ENCODE results near the gene SPRN. TPM values are rescaled to one million over a fixed set of nuclear protein-coding genes. Genes with fewer than 3 reads are reported as not detected.

The SPRN gene
- total RNA-seq, 1 experiment from 2014 or later: not detected

DNA sequence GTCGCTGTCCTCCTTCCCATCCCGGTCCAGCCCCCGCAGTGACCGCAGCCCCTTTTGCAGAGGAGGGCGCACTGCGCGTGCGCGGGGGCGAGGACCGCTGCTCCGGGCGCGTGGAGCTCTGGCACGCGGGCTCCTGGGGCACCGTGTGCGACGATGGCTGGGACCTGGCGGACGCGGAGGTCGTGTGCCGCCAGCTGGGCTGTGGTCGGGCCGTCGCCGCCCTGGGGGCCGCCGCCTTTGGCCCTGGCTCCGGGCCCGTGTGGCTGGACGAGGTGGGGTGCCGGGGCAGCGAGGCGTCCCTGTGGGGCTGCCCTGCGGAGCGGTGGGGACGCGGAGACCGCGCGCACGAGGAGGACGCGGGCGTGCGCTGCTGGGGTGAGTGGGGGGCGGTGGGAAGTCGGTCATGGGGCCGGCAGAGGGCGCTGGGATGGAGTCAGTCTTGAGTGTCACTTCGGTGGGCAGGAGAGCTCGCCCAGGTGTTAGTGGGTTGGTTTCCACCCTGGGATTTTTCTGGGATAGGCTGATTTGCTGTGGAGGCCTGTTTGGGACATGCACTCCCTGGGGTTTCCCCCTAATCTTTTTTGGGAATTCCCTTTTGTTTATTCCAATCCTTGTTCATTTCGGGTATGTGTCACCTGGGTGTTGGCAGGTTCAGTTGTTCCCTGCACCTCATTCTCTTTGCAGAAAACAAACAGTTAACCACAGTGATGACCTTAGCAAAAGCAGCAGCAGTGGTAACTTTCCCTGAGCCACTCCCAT is 40.9 kb upstream of the SPRN start:
- CTCF ChIA-PET: no interaction called here

DNA sequence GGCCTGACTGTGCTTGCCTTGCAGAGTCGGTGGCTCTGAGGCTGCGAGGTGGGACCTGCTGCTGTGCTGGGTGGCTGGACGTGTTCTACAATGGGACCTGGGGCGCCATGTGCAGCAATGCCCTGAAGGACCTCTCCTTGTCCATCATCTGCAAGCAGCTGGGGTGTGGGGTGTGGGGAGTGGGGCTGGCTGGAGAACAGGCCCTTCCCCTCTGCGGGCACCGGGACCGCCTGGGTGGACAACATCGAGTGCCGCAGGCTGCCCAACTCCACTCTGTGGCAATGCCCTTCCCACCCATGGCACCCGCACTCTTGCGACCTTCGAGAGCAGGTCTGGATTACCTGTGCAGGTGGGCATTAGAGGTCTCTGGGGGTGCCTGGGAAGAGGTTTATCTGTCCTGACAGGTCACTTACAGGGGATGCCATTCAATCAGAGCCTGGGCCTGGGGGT is 40.2 kb upstream of the SPRN start:
- intact Hi-C loops (cut with micrococcal nuclease; ENCODE audit: unreplicated experiment): no loop called here
- Histone ChIP-seq H3K27me3 (replicated peaks; ENCODE audit: insufficient read depth, low read depth, low read length, poor library complexity) (no peaks in the 10 kb centered on the region), H3K9me3 (ENCODE audit: low read depth, low read length, poor library complexity, severe bottlenecking) (no peaks in the 10 kb centered on the region), H3K36me3 (ENCODE audit: insufficient read depth, low read length, poor library complexity, severe bottlenecking) (no peaks in the 10 kb centered on the region), H3K4me3 (ENCODE audit: low read depth, low read length, poor library complexity, severe bottlenecking) (no peak overlapping the region), H3K27ac (ENCODE audit: low read depth, low read length, poor library complexity, severe bottlenecking) (no peak overlapping the region), H3K4me1 (ENCODE audit: insufficient read depth, low read length, poor library complexity, severe bottlenecking) (no peaks in the 10 kb centered on the region)
- POLR2A ChIA-PET (ENCODE audit: low non-redundant PET): no interaction called here
- TF ChIP-seq, protein P1, sequence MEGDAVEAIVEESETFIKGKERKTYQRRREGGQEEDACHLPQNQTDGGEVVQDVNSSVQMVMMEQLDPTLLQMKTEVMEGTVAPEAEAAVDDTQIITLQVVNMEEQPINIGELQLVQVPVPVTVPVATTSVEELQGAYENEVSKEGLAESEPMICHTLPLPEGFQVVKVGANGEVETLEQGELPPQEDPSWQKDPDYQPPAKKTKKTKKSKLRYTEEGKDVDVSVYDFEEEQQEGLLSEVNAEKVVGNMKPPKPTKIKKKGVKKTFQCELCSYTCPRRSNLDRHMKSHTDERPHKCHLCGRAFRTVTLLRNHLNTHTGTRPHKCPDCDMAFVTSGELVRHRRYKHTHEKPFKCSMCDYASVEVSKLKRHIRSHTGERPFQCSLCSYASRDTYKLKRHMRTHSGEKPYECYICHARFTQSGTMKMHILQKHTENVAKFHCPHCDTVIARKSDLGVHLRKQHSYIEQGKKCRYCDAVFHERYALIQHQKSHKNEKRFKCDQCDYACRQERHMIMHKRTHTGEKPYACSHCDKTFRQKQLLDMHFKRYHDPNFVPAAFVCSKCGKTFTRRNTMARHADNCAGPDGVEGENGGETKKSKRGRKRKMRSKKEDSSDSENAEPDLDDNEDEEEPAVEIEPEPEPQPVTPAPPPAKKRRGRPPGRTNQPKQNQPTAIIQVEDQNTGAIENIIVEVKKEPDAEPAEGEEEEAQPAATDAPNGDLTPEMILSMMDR (conservative IDR thresholded peaks at IDR 0.05; ENCODE audit: low read depth, low read length): no peak
- no peak for TF ChIP-seq EZH2 (IDR thresholded peaks at IDR 0.05; ENCODE audit: borderline replicate concordance, low read depth, low read length, poor library complexity, severe bottlenecking)
- no peak for DNase-seq (ENCODE audit: low spot score)
- BruUV-seq (replicated peaks): no TSS peak
- CTCF ChIA-PET: no interaction called here

More for the DNA sequence above, 40.9 kb upstream of the SPRN start:
- POLR2A ChIA-PET (ENCODE audit: low non-redundant PET): no interaction called here
- no peak for TF ChIP-seq EZH2 (IDR thresholded peaks at IDR 0.05; ENCODE audit: borderline replicate concordance, low read depth, low read length, poor library complexity, severe bottlenecking)
- TF ChIP-seq, protein P1 (conservative IDR thresholded peaks at IDR 0.05; ENCODE audit: low read depth, low read length): no peak
- DNase-seq (ENCODE audit: low spot score): no peak
- no peak overlapping the region for H3K27ac ChIP-seq (ENCODE audit: low read depth, low read length, poor library complexity, severe bottlenecking)
- no TSS peak for BruUV-seq (replicated peaks)
- H3K4me1 ChIP-seq (ENCODE audit: insufficient read depth, low read length, poor library complexity, severe bottlenecking): no peaks in the 10 kb centered on the region
- H3K27me3 ChIP-seq (replicated peaks; ENCODE audit: insufficient read depth, low read depth, low read length, poor library complexity): no peaks in the 10 kb centered on the region
- H3K36me3 ChIP-seq (ENCODE audit: insufficient read depth, low read length, poor library complexity, severe bottlenecking): no peaks in the 10 kb centered on the region
- intact Hi-C loops (cut with micrococcal nuclease; ENCODE audit: unreplicated experiment): no loop called here
- no peaks in the 10 kb centered on the region for H3K9me3 ChIP-seq (ENCODE audit: low read depth, low read length, poor library complexity, severe bottlenecking)
- H3K4me3 ChIP-seq (ENCODE audit: low read depth, low read length, poor library complexity, severe bottlenecking): no peak overlapping the region

DNA sequence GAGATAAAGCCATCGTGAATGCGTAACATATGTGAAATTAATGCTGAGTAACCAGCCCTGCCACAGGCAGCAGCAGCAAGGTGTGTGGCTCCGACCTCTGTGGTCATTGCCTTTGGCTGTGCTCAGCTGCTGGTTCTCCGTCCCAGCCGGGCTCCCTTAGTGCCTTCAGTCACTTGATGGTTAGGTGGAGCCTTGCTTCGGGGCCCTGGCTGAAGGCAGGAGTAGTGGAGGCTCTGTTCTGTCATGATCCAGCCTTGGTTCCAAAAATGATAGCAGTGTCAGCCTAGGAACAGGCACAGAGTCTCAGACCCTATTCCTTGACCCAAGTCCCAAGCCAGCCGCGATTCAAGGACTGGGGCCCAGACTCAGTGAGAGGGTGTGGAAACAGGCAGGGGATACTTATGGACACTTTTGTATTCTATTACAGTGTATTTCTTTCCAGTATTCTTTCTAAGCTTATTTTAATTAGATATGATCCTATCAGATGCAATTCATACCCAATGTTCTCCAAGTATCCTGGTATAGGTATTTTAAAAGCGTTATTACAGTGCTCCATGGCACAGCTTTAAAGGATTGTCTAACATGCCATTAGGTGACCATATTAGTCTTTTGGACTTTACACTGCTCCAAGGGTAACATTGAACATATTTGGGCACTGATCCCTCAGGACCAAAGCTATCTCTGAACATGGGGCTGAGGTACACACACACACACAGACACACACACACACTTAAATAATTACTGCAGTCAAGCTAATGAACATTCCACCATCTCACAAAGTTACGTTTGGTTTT is 38.3 kb upstream of the SPRN start:
- H3K4me1 ChIP-seq (ENCODE audit: insufficient read depth, low read length, poor library complexity, severe bottlenecking): no peaks in the 10 kb centered on the region
- CTCF ChIA-PET: no interaction called here
- H3K27ac ChIP-seq (ENCODE audit: low read depth, low read length, poor library complexity, severe bottlenecking): no peak overlapping the region
- TF ChIP-seq, protein P1 (conservative IDR thresholded peaks at IDR 0.05; ENCODE audit: low read depth, low read length): no peak
- TF ChIP-seq EZH2 (IDR thresholded peaks at IDR 0.05; ENCODE audit: borderline replicate concordance, low read depth, low read length, poor library complexity, severe bottlenecking): no peak
- no peaks in the 10 kb centered on the region for H3K9me3 ChIP-seq (ENCODE audit: low read depth, low read length, poor library complexity, severe bottlenecking)
- H3K36me3 ChIP-seq (ENCODE audit: insufficient read depth, low read length, poor library complexity, severe bottlenecking): no peaks in the 10 kb centered on the region
- POLR2A ChIA-PET (ENCODE audit: low non-redundant PET): no interaction called here
- no TSS peak for BruUV-seq (replicated peaks)
- no peak overlapping the region for H3K4me3 ChIP-seq (ENCODE audit: low read depth, low read length, poor library complexity, severe bottlenecking)
- intact Hi-C loops (cut with micrococcal nuclease; ENCODE audit: unreplicated experiment): no loop called here
- no peaks in the 10 kb centered on the region for H3K27me3 ChIP-seq (replicated peaks; ENCODE audit: insufficient read depth, low read depth, low read length, poor library complexity)
- no peak for DNase-seq (ENCODE audit: low spot score)

All from A673 (cell line).